ENCODE data around the gene GNPDA1.
"Not testable (repeated sequence)": the region's sequence is repeated elsewhere in the genome, so short reads cannot be mapped to it uniquely, and the experiment has no call there.

- not testable (repeated sequence) for TF ChIP-seq CTCF (IDR thresholded peaks at IDR 0.05; ENCODE audit: borderline replicate concordance, extremely low read depth, low read length, poor library complexity, severe bottlenecking); EZH2 (IDR thresholded peaks at IDR 0.05; ENCODE audit: borderline replicate concordance, low read depth, low read length, severe bottlenecking)
Measured at GRCh38 chr5:142033632-142034567, 21.1 kb upstream of the GNPDA1 start.

All from DND-41 (cell line).